GM13976 (cell line): ENCODE data around the gene RERE.
A peak's percentile ranks its signal among the peaks of the same experiment; 100 is the strongest.

Source experiments
- DNase-seq: peaks from one replicate; pipeline ENCODE4 v3.0.0; 2012; ENCODE audit warnings: low spot score
- CTCF ChIP-seq: IDR thresholded peaks from 2 replicates; pipeline ENCODE4 v1.5.1; 2012; ENCODE audit warnings: borderline replicate concordance, mild to moderate bottlenecking; ENCODE audit not compliant: insufficient read depth; ENCODE audit errors: extremely low read depth, missing control alignments, control extremely low read depth
- in situ Hi-C: fragments of 300-500 bp; cut with MboI; formaldehyde crosslinking; loops from one replicate; pipeline ENCODE4 v1.12.0; 2022; ENCODE audit warnings: low sequenced_read_pairs, mixed read lengths, inconsistent platforms; ENCODE audit not compliant: unreplicated experiment

The RERE gene

GRCh38 chr1:8423692-8424538 lies 393.5 kb downstream of the RERE start:
- peak; percentile 65 for DNase-seq
- TF ChIP-seq CTCF: no peak
- in situ Hi-C loops: no loop called here

- TF ChIP-seq CTCF: no peak
- DNase-seq: peak; percentile 58
- in situ Hi-C loops: no loop called here
Observed at GRCh38 chr1:8423269-8423691, 394.2 kb downstream of the RERE start.

GRCh38 chr1:8422510-8423268 lies 394.8 kb downstream of the RERE start:
- in situ Hi-C loops: no loop called here
- no peak for TF ChIP-seq CTCF

GRCh38 chr1:8421721-8422120 lies 395.7 kb downstream of the RERE start:
- in situ Hi-C loops: no loop called here
- no peak for DNase-seq
- no peak for TF ChIP-seq CTCF

More at GRCh38 chr1:8422510-8423268, 394.8 kb downstream of the RERE start:
- no peak for DNase-seq

- no peak for DNase-seq
- in situ Hi-C loops: no loop called here
- TF ChIP-seq CTCF: no peak
Observed at GRCh38 chr1:8420318-8420717, 397.1 kb downstream of the RERE start.

GRCh38 chr1:8419861-8420260 lies 397.6 kb downstream of the RERE start:
- DNase-seq: no peak
- TF ChIP-seq CTCF: no peak
- in situ Hi-C loops: no loop called here
